ENCODE results near the gene DISP3.
"Not testable (repeated sequence)": the region's sequence is repeated elsewhere in the genome, so short reads cannot be mapped to it uniquely, and the experiment has no call there.

Gene DISP3

GRCh38 chr1:11560061-11560460, 81.1 kb downstream of the DISP3 start:
- no peak for DNase-seq

GRCh38 chr1:11561740-11562139, 82.8 kb downstream of the DISP3 start:
- no peak for DNase-seq

GRCh38 chr1:11562664-11563063, 83.7 kb downstream of the DISP3 start:
- no peak for DNase-seq

GRCh38 chr1:11563560-11564069, 84.7 kb downstream of the DISP3 start:
- DNase-seq, result no peak

- no peak for DNase-seq
Measured at GRCh38 chr1:11564237-11564636, 85.3 kb downstream of the DISP3 start.

- no peak for DNase-seq
Measured at GRCh38 chr1:11566042-11566850, 87.3 kb downstream of the DISP3 start.

GRCh38 chr1:11567244-11568065, 88.5 kb downstream of the DISP3 start:
- DNase-seq, result no peak

GRCh38 chr1:11568687-11569086, 89.7 kb downstream of the DISP3 start:
- no peak for DNase-seq

GRCh38 chr1:11569551-11569950, 90.6 kb downstream of the DISP3 start:
- no peak for DNase-seq

- DNase-seq, result no peak
Measured at GRCh38 chr1:11569954-11570353, 91.0 kb downstream of the DISP3 start.

GRCh38 chr1:11570821-11571380, 91.9 kb downstream of the DISP3 start:
- DNase-seq, result no peak

GRCh38 chr1:11571906-11572616, 93.1 kb downstream of the DISP3 start:
- DNase-seq, result no peak

- no peak for DNase-seq
Measured at GRCh38 chr1:11573116-11573692, 94.2 kb downstream of the DISP3 start.

- no peak for DNase-seq
Measured at GRCh38 chr1:11575553-11575952, 96.6 kb downstream of the DISP3 start.

- DNase-seq, result no peak
Measured at GRCh38 chr1:11576109-11576875, 97.3 kb downstream of the DISP3 start.

GRCh38 chr1:11578004-11578403, 99.0 kb downstream of the DISP3 start:
- DNase-seq, result no peak

GRCh38 chr1:11579506-11579905, 100.6 kb downstream of the DISP3 start:
- DNase-seq, result no peak

- DNase-seq, result not testable (repeated sequence)
Measured at GRCh38 chr1:11580049-11580448, 101.1 kb downstream of the DISP3 start.

GRCh38 chr1:11581445-11581991, 102.6 kb downstream of the DISP3 start:
- no peak for DNase-seq

- no peak for DNase-seq
Measured at GRCh38 chr1:11585389-11585788, 106.4 kb downstream of the DISP3 start.
